SK-N-SH (cell line): Measurements from ENCODE around the gene UGGT2.

ENCODE experiments used
- YY1 ChIP-seq: IDR thresholded peaks from 2 replicates; pipeline ENCODE4 v1.4.0; 2012; ENCODE audit warnings: low read depth, mild to moderate bottlenecking
- TF ChIP-seq, protein P1 (sequence below): fragments of 200-600 bp; sonication (generic); IDR thresholded peaks from 2 replicates; pipeline ENCODE4 v1.6.1; 2017; ENCODE audit warnings: antibody characterized with exemption, mild to moderate bottlenecking, moderate library complexity

GRCh38 chr13:96003304-96003703 lies 49.9 kb downstream of the UGGT2 start:
- no peak for TF ChIP-seq YY1
- TF ChIP-seq, protein P1, sequence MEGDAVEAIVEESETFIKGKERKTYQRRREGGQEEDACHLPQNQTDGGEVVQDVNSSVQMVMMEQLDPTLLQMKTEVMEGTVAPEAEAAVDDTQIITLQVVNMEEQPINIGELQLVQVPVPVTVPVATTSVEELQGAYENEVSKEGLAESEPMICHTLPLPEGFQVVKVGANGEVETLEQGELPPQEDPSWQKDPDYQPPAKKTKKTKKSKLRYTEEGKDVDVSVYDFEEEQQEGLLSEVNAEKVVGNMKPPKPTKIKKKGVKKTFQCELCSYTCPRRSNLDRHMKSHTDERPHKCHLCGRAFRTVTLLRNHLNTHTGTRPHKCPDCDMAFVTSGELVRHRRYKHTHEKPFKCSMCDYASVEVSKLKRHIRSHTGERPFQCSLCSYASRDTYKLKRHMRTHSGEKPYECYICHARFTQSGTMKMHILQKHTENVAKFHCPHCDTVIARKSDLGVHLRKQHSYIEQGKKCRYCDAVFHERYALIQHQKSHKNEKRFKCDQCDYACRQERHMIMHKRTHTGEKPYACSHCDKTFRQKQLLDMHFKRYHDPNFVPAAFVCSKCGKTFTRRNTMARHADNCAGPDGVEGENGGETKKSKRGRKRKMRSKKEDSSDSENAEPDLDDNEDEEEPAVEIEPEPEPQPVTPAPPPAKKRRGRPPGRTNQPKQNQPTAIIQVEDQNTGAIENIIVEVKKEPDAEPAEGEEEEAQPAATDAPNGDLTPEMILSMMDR = peak; percentile 19; the same call in 1 of the 2 replicates
